ENCODE measurements around the gene NOC2L. TPM values are rescaled to one million over a fixed set of nuclear protein-coding genes. Genes with fewer than 3 reads are reported as not detected.

NOC2L gene
- total RNA-seq, 1 experiment from 2014 or later = 130 TPM

- WGBS (ENCODE audit: extremely low coverage, insufficient read length, low lambda C conversion rate) = no CpG with 5 or more reads among the region's 37 CpGs
- no peaks in the 10 kb centered on the region for H4K20me1 ChIP-seq (ENCODE audit: control insufficient read depth, insufficient read depth, insufficient read length)
- no peak overlapping the region for H4K91ac ChIP-seq (ENCODE audit: insufficient read length, low read depth, low read length)
- no peaks in the 10 kb centered on the region for H3K79me1 ChIP-seq (ENCODE audit: insufficient read depth, low read depth, low read length, poor library complexity, severe bottlenecking)
- H3K27me3 ChIP-seq (ENCODE audit: insufficient read depth, low read length) = no peaks in the 10 kb centered on the region; the same call in 1 of the 2 replicates
- no peak overlapping the region for H3K4ac ChIP-seq (ENCODE audit: low read depth, low read length)
- Mint-ChIP-seq H3K27me3 (ENCODE audit: low read depth) (peaks cover 73% of the 10 kb centered on the region), H3K36me3 (ENCODE audit: insufficient read depth in 1 of 3, low read depth in 3 of 3) (no peaks in the 10 kb centered on the region), H3K4me1 (peaks cover 11 to 30% of the 10 kb centered on the region in 2 experiments), H3K4me3 (peak overlapping the region in 1 of 2 experiments; percentile 35; a peak in 1 of 5 replicates), H3K9me3 (peaks cover 0 to 5% of the 10 kb centered on the region in 2 experiments; a peak in 2 of 5 replicates), H3K27ac (peak overlapping the region in 1 of 3 experiments; percentile 52; a peak in 1 of 7 replicates)
- H3K23me2 ChIP-seq (ENCODE audit: insufficient read length, low read depth, low read length, poor library complexity, severe bottlenecking) = peaks cover 1% of the 10 kb centered on the region
- H3K23ac ChIP-seq (ENCODE audit: insufficient read length, low read depth, low read length) = no peak overlapping the region
- H3K14ac ChIP-seq (ENCODE audit: insufficient read depth, low read length) = no peak overlapping the region
- H3K56ac ChIP-seq (ENCODE audit: insufficient read length, low read depth, low read length) = no peak overlapping the region
- H3K9ac ChIP-seq (ENCODE audit: extremely low read depth, insufficient read length, low read length) = no peak overlapping the region
- H3K4me2 ChIP-seq (ENCODE audit: insufficient read depth, insufficient read length, low read length) = no peak overlapping the region
- no peak overlapping the region for H3K27ac ChIP-seq (ENCODE audit: insufficient read length, low read depth, low read length)
- no peak overlapping the region for H2BK20ac ChIP-seq (ENCODE audit: low read depth, low read length, poor library complexity, severe bottlenecking)
- H2BK120ac ChIP-seq (ENCODE audit: low read depth, low read length, poor library complexity, severe bottlenecking) = no peak overlapping the region
- H3K9me3 ChIP-seq (ENCODE audit: control insufficient read depth, low read depth, low read length) = no peaks in the 10 kb centered on the region
- no peaks in the 10 kb centered on the region for H3K4me1 ChIP-seq (ENCODE audit: insufficient read depth, low read length)
- no peak overlapping the region for H3K18ac ChIP-seq (ENCODE audit: insufficient read length, low read depth, low read length)
- no peak overlapping the region for H2BK12ac ChIP-seq (ENCODE audit: insufficient read length, low read depth, low read length)
- no peaks in the 10 kb centered on the region for H3K79me2 ChIP-seq (ENCODE audit: insufficient read depth, low read length)
- no peak overlapping the region for H2AFZ ChIP-seq (ENCODE audit: low read length)
- no peak overlapping the region for H4K5ac ChIP-seq (ENCODE audit: insufficient read length, low read depth, low read length)
- no peak for TF ChIP-seq CTCF (conservative IDR thresholded peaks at IDR 0.05)
- no peak overlapping the region for H2AK5ac ChIP-seq (ENCODE audit: insufficient read length, low read length)
- no peak overlapping the region for H4K8ac ChIP-seq (replicated peaks; ENCODE audit: insufficient read length, low read depth, low read length)
- peak; percentile 46 for DNase-seq
- no peak overlapping the region; the same call in 1 of the 2 replicates for H2BK15ac ChIP-seq (ENCODE audit: low read depth, low read length)
- H3T11ph ChIP-seq (ENCODE audit: low read length) = no peak overlapping the region
- H2BK5ac ChIP-seq (ENCODE audit: insufficient read length, low read length) = no peak overlapping the region
Observed at GRCh38 chr1:1006305-1007159, 47.5 kb upstream of the NOC2L start.

Data from H9 (cell line).